Endothelial cell of umbilical vein (primary cell): Measurements from ENCODE around the gene SLC6A6. TPM values are rescaled to one million over a fixed set of nuclear protein-coding genes. Genes with fewer than 3 reads are reported as not detected.

ENCODE experiments used
- BruUV-seq: library from RNA; stranded (reverse); fragments of 400-500 nt; replicated peaks from 2 replicates; lab custom pipeline; 2021; lab: Mats Ljungman, UMichigan
- CTCF ChIA-PET: fragments of 300-600, 350-600 bp; sonication (Branson Sonifier 250); formaldehyde crosslinking; loops from one replicate; lab custom pipeline; 2021; ENCODE audit warnings: antibody characterized with exemption, inconsistent platforms; lab: Charles Lee
- POLR2A ChIA-PET: fragments of 300-600, 350-600 bp; sonication (Branson Sonifier 250); formaldehyde crosslinking; loops from one replicate; lab custom pipeline; 2021; ENCODE audit warnings: antibody characterized with exemption, inconsistent platforms; lab: Charles Lee
- DNase-seq: peaks from one replicate; pipeline ENCODE4 v3.0.0-alpha.2; 2011; ENCODE audit warnings: low read depth, low spot score
- FAIRE-seq: peaks from 2 replicates; lab custom pipeline; 2011; peaks lifted over from hg19 to GRCh38; lab: Jason Lieb, UNC
- H2AFZ ChIP-seq: 2 replicates; pipeline ENCODE4 v1.6.0; 2012; ENCODE audit warnings: low read depth, low read length, control low read depth, inconsistent platforms
- H3K27ac ChIP-seq: 2 replicates; pipeline ENCODE4 v1.5.1; 2011; ENCODE audit warnings: low read depth, mild to moderate bottlenecking, control low read depth, low read length, moderate library complexity; ENCODE audit not compliant: insufficient read depth
- H3K27me3 ChIP-seq, 2 experiments: 2 replicates each; pipeline versions ENCODE4 v1.6.0 to v1.6.1; 2011; ENCODE audit warnings: low read length in 2 of 2, mixed read lengths in 1 of 2; ENCODE audit not compliant: control insufficient read depth in 2 of 2, insufficient read depth in 2 of 2
- H3K36me3 ChIP-seq, 2 experiments: 2 replicates in 1 of 2; 3 replicates in 1 of 2; pipeline ENCODE4 v1.5.1; 2011; ENCODE audit warnings: low read length in 2 of 2, mild to moderate bottlenecking in 1 of 2, moderate library complexity in 1 of 2; ENCODE audit not compliant: control insufficient read depth in 2 of 2, insufficient read depth in 2 of 2; ENCODE audit errors: extremely low read depth in 1 of 2
- H3K4me1 ChIP-seq: 3 replicates; pipeline ENCODE4 v1.5.1; 2011; ENCODE audit warnings: mild to moderate bottlenecking, low read length; ENCODE audit not compliant: control insufficient read depth, insufficient read depth; ENCODE audit errors: extremely low read depth
- H3K4me2 ChIP-seq: 2 replicates; pipeline ENCODE4 v1.6.1; 2011; ENCODE audit warnings: low read length, control low read depth, mixed read lengths; ENCODE audit not compliant: insufficient read depth
- H3K4me3 ChIP-seq, 3 experiments: fragments of 200-600 bp in 1 of 3; sonication (generic), shearing (Covaris generic) in 1 of 3; replicated peaks in 1 of 3; 2 replicates each; pipeline ENCODE4 v1.5.1; 2011 to 2016; ENCODE audit warnings: control low read depth in 3 of 3, low read length in 3 of 3, mild to moderate bottlenecking in 2 of 3, inconsistent platforms in 1 of 3, low read depth in 1 of 3, moderate library complexity in 1 of 3; ENCODE audit not compliant: insufficient read depth in 1 of 3
- H3K79me2 ChIP-seq: 2 replicates; pipeline ENCODE4 v1.6.0; 2012; ENCODE audit warnings: low read length, inconsistent platforms; ENCODE audit not compliant: control insufficient read depth, insufficient read depth
- H3K9ac ChIP-seq: replicated peaks from 2 replicates; pipeline ENCODE3; 2011; ENCODE audit warnings: low read length, control low read depth; ENCODE audit not compliant: insufficient read depth; ENCODE audit errors: extremely low read depth
- H3K9me1 ChIP-seq: replicated peaks from 3 replicates; pipeline ENCODE4 v1.6.0; 2011; ENCODE audit warnings: mild to moderate bottlenecking, low read length; ENCODE audit not compliant: control insufficient read depth, insufficient read depth; ENCODE audit errors: extremely low read depth
- H3K9me3 ChIP-seq: replicated peaks from 2 replicates; pipeline ENCODE4 v1.5.1; 2012; ENCODE audit warnings: low read length, inconsistent platforms; ENCODE audit not compliant: control insufficient read depth, insufficient read depth
- H4K20me1 ChIP-seq: replicated peaks from 2 replicates; pipeline ENCODE3; 2011; ENCODE audit warnings: mild to moderate bottlenecking, low read length; ENCODE audit not compliant: control insufficient read depth, insufficient read depth; ENCODE audit errors: extremely low read depth
- CTCF ChIP-seq, 2 donors: IDR thresholded peaks; 1 replicate in 1 of 2; 2 replicates in 1 of 2; pipeline ENCODE4 v1.5.1; 2011; ENCODE audit warnings: low read length in 2 of 2, mild to moderate bottlenecking in 2 of 2, moderate library complexity in 2 of 2, control low read depth in 1 of 2, inconsistent platforms in 1 of 2, low read depth in 1 of 2; ENCODE audit not compliant: insufficient read depth in 1 of 2; ENCODE audit errors: extremely low read depth in 1 of 2
- EZH2 ChIP-seq: IDR thresholded peaks from 2 replicates; pipeline ENCODE4 v1.6.1; 2012; ENCODE audit warnings: borderline replicate concordance, low read depth, mild to moderate bottlenecking, moderate library complexity, low read length, inconsistent platforms; ENCODE audit not compliant: severe bottlenecking
- FOS ChIP-seq: IDR thresholded peaks from 2 replicates; pipeline ENCODE4 v1.6.1; 2011; ENCODE audit warnings: mild to moderate bottlenecking, low read length, moderate library complexity, borderline replicate concordance; ENCODE audit not compliant: insufficient read depth
- GATA2 ChIP-seq: IDR thresholded peaks from 2 replicates; pipeline ENCODE4 v1.7.0; 2011; ENCODE audit warnings: low read depth, mild to moderate bottlenecking, moderate library complexity, mixed read lengths, low read length; ENCODE audit not compliant: insufficient read length, insufficient read depth
- JUN ChIP-seq: IDR thresholded peaks from 2 replicates; pipeline ENCODE4 v1.6.1; 2011; ENCODE audit warnings: borderline replicate concordance, low read depth; ENCODE audit not compliant: insufficient read length, insufficient read depth
- MAX ChIP-seq: IDR thresholded peaks from 2 replicates; pipeline ENCODE4 v1.6.1; 2011; ENCODE audit not compliant: insufficient read depth, insufficient read length
- MYC ChIP-seq: IDR thresholded peaks from one replicate; pipeline ENCODE4 v1.6.1; 2011; ENCODE audit warnings: mild to moderate bottlenecking, low read depth, low read length
- POLR2A ChIP-seq: IDR thresholded peaks from 2 replicates; pipeline ENCODE4 v1.6.1; 2012; ENCODE audit warnings: low read depth, mild to moderate bottlenecking, control low read depth, low read length
- POLR2AphosphoS5 ChIP-seq: IDR thresholded peaks from 2 replicates; pipeline ENCODE4 v1.6.1; 2012; ENCODE audit warnings: low read depth, mild to moderate bottlenecking, control low read depth, low read length, moderate library complexity; ENCODE audit not compliant: insufficient read depth
- dilution Hi-C: fragments of 300-500 bp; cut with MboI; formaldehyde crosslinking; loops from one replicate; pipeline ENCODE4 v1.15.0; 2019; ENCODE audit warnings: low sequenced_read_pairs; ENCODE audit not compliant: extremely low pct_ligation_motif_present
- intact Hi-C: fragments of 100-400 bp; cut with micrococcal nuclease; formaldehyde crosslinking; loops from one replicate; pipeline ENCODE4 v1.10.0; 2022
- polyA plus RNA-seq, 4 experiments: library from polyadenylated mRNA; depleted of rRNA in 3 of 4; stranded (reverse) in 3 of 4; unstranded in 1 of 4; fragments of >200 nt; gene quantifications; 2 replicates each; pipeline versions ENCODE4 v1.2.1 to v1.2.3, GENCODE V29; 2011 to 2012; ENCODE audit warnings: missing spikeins in 1 of 4
- total RNA-seq: library from RNA; stranded (reverse); gene quantifications from 2 replicates; pipeline ENCODE4 v1.2.3, GENCODE V29; 2021

SLC6A6 gene
- total and polyA plus RNA-seq, 2 donors (not counting 3 experiments of a cell fraction or from before 2014, with no cell fraction given), result 25.7 to 38.0 TPM

- no peak for FAIRE-seq
- intact Hi-C loops, result no loop called here
Observed at GRCh38 chr3:14458434-14459275, 56.2 kb downstream of the SLC6A6 start.

More at GRCh38 chr3:14458434-14459275, 56.2 kb downstream of the SLC6A6 start:
- H3K27ac ChIP-seq, result no peak overlapping the region
- dilution Hi-C loops, result no loop called here
- no peaks in the 10 kb centered on the region for H4K20me1 ChIP-seq
- no peak overlapping the region for H3K4me3 ChIP-seq
- no peaks in the 10 kb centered on the region for H3K27me3 ChIP-seq
- H2AFZ ChIP-seq, result no peak overlapping the region
- H3K9me1 ChIP-seq, result no peaks in the 10 kb centered on the region
- TF ChIP-seq JUN (no peak), POLR2AphosphoS5 (no peak), FOS (no peak), GATA2 (no peak), EZH2 (no peak), CTCF (IDR thresholded peaks at IDR 0.05; ENCODE audit: extremely low read depth in 1 of 2, insufficient read depth in 1 of 2, low read depth in 1 of 2, low read length in 2 of 2) (no peak), POLR2A (no peak), MYC (no peak), MAX (no peak)
- no peak overlapping the region for H3K4me2 ChIP-seq
- no peak overlapping the region for H3K9ac ChIP-seq
- peaks cover 43% of the 10 kb centered on the region for H3K4me1 ChIP-seq
- H3K36me3 ChIP-seq, result no peaks in the 10 kb centered on the region
- BruUV-seq, result no TSS peak
- H3K79me2 ChIP-seq, result no peaks in the 10 kb centered on the region
- H3K9me3 ChIP-seq, result no peaks in the 10 kb centered on the region
- ChIA-PET CTCF (interaction anchor here (1.0 to 2.3 kb wide), 10 partner anchors 9 to 562 kb away, joined by 3 to 11 read pairs (median 4); partner anchors contain the start of gene SLC6A6), POLR2A (interaction anchor here (1.6 kb wide), 1 partner anchor 280 kb away, joined by 3 read pairs; the partner anchor contains the start of gene LSM3)
- peak; percentile 24 for DNase-seq
